Transverse colon (tissue), 4 donors: ENCODE results near the gene SERPIND1.

Source experiments
- POLR2A ChIP-seq: fragments of 450-650 bp; IDR thresholded peaks from one replicate; pipeline ENCODE4 v1.6.1; 2016; ENCODE audit warnings: antibody characterized with exemption, mild to moderate bottlenecking, moderate library complexity
- POLR2AphosphoS5 ChIP-seq, 3 donors: sonication (generic); formaldehyde crosslinking; IDR thresholded peaks; one replicate each; pipeline ENCODE4 v1.6.1; 2016; ENCODE audit warnings: antibody characterized with exemption in 3 of 3
- TF ChIP-seq, protein P1 (sequence below), 5 experiments: fragments of 200-600 bp in 3 of 5; fragments of 450-650 bp in 2 of 5; sonication (generic) in 3 of 5; IDR thresholded peaks; 1 replicate in 2 of 5; 2 replicates in 3 of 5; pipeline ENCODE4 v1.5.1; 2016 to 2017; ENCODE audit warnings: antibody characterized with exemption in 5 of 5, inconsistent platforms in 3 of 5, mild to moderate bottlenecking in 2 of 5, moderate library complexity in 1 of 5

DNA sequence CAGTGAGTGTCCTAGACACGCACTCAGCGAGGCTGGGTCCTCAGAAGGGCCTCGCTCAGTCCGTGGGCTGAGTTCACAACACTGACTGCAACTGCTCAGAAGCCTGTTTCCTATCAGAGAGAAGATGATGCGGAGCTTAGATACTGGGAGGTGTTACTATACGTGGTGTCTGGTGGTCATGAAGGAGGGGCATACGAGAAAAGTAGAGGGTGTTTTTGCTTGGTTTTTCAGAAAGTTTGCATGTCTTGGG is 9.5 kb upstream of the SERPIND1 start:
- TF ChIP-seq POLR2AphosphoS5 (IDR thresholded peaks at IDR 0.05) (no peak), POLR2A (no peak)
- TF ChIP-seq, protein P1, sequence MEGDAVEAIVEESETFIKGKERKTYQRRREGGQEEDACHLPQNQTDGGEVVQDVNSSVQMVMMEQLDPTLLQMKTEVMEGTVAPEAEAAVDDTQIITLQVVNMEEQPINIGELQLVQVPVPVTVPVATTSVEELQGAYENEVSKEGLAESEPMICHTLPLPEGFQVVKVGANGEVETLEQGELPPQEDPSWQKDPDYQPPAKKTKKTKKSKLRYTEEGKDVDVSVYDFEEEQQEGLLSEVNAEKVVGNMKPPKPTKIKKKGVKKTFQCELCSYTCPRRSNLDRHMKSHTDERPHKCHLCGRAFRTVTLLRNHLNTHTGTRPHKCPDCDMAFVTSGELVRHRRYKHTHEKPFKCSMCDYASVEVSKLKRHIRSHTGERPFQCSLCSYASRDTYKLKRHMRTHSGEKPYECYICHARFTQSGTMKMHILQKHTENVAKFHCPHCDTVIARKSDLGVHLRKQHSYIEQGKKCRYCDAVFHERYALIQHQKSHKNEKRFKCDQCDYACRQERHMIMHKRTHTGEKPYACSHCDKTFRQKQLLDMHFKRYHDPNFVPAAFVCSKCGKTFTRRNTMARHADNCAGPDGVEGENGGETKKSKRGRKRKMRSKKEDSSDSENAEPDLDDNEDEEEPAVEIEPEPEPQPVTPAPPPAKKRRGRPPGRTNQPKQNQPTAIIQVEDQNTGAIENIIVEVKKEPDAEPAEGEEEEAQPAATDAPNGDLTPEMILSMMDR (IDR thresholded peaks at IDR 0.05) = no peak
